MM.1S (cell line): Measurements from ENCODE around the gene CD86.

Source experiments
- DNase-seq: peaks from one replicate; pipeline ENCODE4 v3.0.0-alpha.2; 2015
- H2AFZ ChIP-seq: fragments of 300-600 bp; sonication (generic); 2 replicates; pipeline ENCODE4 v1.6.0; 2016; ENCODE audit warnings: antibody characterized with exemption, low read length
- H3F3A ChIP-seq: fragments of 300-600 bp; sonication (generic); 2 replicates; pipeline ENCODE4 v1.6.1; 2016; ENCODE audit warnings: mild to moderate bottlenecking, antibody characterized with exemption, low read length, moderate library complexity, mixed read lengths; ENCODE audit not compliant: insufficient read depth
- H3K27ac ChIP-seq: fragments of 300-600 bp; sonication (generic); 2 replicates; pipeline ENCODE4 v1.5.1; 2016; ENCODE audit warnings: mild to moderate bottlenecking, low read length
- H3K27me3 ChIP-seq: fragments of 300-600 bp; sonication (generic); replicated peaks from 2 replicates; pipeline ENCODE4 v1.6.0; 2016; ENCODE audit warnings: low read length; ENCODE audit not compliant: insufficient read depth
- H3K36me3 ChIP-seq: fragments of 300-600 bp; sonication (generic); replicated peaks from 2 replicates; pipeline ENCODE4 v1.6.1; 2016; ENCODE audit warnings: mild to moderate bottlenecking, low read length, mixed read lengths; ENCODE audit not compliant: insufficient read depth
- H3K4me1 ChIP-seq: fragments of 300-600 bp; sonication (generic); 2 replicates; pipeline ENCODE4 v1.6.1; 2016; ENCODE audit warnings: low read length, mixed read lengths
- H3K4me2 ChIP-seq: fragments of 300-600 bp; sonication (generic); 2 replicates; pipeline ENCODE4 v1.6.0; 2016; ENCODE audit warnings: low read depth, low read length
- H3K4me3 ChIP-seq: fragments of 300-600 bp; sonication (generic); 2 replicates; pipeline ENCODE4 v1.5.1; 2016; ENCODE audit warnings: low read length, mixed read lengths
- H3K79me2 ChIP-seq: fragments of 300-600 bp; sonication (generic); 2 replicates; pipeline ENCODE4 v1.6.1; 2016; ENCODE audit warnings: mixed run types, low read length, mixed read lengths
- H3K9ac ChIP-seq: fragments of 300-600 bp; sonication (generic); 2 replicates; pipeline ENCODE4 v1.6.1; 2016; ENCODE audit warnings: low read length, mixed read lengths
- H3K9me2 ChIP-seq: fragments of 300-600 bp; sonication (generic); replicated peaks from 2 replicates; pipeline ENCODE4 v1.6.1; 2016; ENCODE audit warnings: mild to moderate bottlenecking, low read length, mixed read lengths; ENCODE audit not compliant: insufficient read depth
- H3K9me3 ChIP-seq: fragments of 300-600 bp; sonication (generic); replicated peaks from 2 replicates; pipeline ENCODE4 v1.6.1; 2016; ENCODE audit warnings: mild to moderate bottlenecking, low read length, mixed read lengths; ENCODE audit not compliant: insufficient read depth
- H4K20me1 ChIP-seq: fragments of 300-600 bp; sonication (generic); 2 replicates; pipeline ENCODE4 v1.6.1; 2016; ENCODE audit warnings: mild to moderate bottlenecking, low read length, moderate library complexity, mixed read lengths; ENCODE audit not compliant: insufficient read depth
- CTCF ChIP-seq: fragments of 300-600 bp; sonication (generic); IDR thresholded peaks from 2 replicates; pipeline ENCODE4 v1.5.1; 2016; ENCODE audit warnings: antibody characterized with exemption, low read length, mixed read lengths
- EZH2 ChIP-seq: fragments of 300-600 bp; sonication (generic); optimal IDR thresholded peaks from 2 replicates; pipeline ENCODE3; 2017; ENCODE audit warnings: low read depth, mild to moderate bottlenecking, antibody characterized with exemption, low read length, mixed read lengths
- EZH2phosphoT487 ChIP-seq: fragments of 300-600 bp; sonication (generic); IDR thresholded peaks from 2 replicates; pipeline ENCODE4 v1.6.1; 2018; ENCODE audit warnings: antibody characterized with exemption, low read length

CD86 gene

GRCh38 chr3:122123850-122124249, 68.7 kb downstream of the CD86 start:
- H3K36me3 ChIP-seq: no peaks in the 10 kb centered on the region
- H3K4me3 ChIP-seq: no peak overlapping the region
- no peaks in the 10 kb centered on the region for H3K27me3 ChIP-seq
- H4K20me1 ChIP-seq: no peaks in the 10 kb centered on the region
- no peaks in the 10 kb centered on the region for H3K4me1 ChIP-seq
- H3K9me3 ChIP-seq: no peaks in the 10 kb centered on the region
- H3K9me2 ChIP-seq: no peaks in the 10 kb centered on the region
- no peak for DNase-seq
- H2AFZ ChIP-seq: no peak overlapping the region
- H3F3A ChIP-seq: no peaks in the 10 kb centered on the region
- no peak overlapping the region for H3K4me2 ChIP-seq
- H3K9ac ChIP-seq: no peak overlapping the region
- TF ChIP-seq EZH2phosphoT487: no peak
- no peak for TF ChIP-seq EZH2
- TF ChIP-seq CTCF: no peak
- no peak overlapping the region for H3K27ac ChIP-seq
- no peaks in the 10 kb centered on the region for H3K79me2 ChIP-seq

GRCh38 chr3:122132949-122133540, 77.9 kb downstream of the CD86 start:
- Histone ChIP-seq H2AFZ (no peak overlapping the region), H4K20me1 (no peaks in the 10 kb centered on the region), H3F3A (no peaks in the 10 kb centered on the region), H3K4me1 (no peaks in the 10 kb centered on the region), H3K36me3 (no peaks in the 10 kb centered on the region), H3K27ac (no peak overlapping the region), H3K9me2 (no peaks in the 10 kb centered on the region), H3K4me3 (no peak overlapping the region), H3K4me2 (no peak overlapping the region), H3K27me3 (no peaks in the 10 kb centered on the region), H3K79me2 (no peaks in the 10 kb centered on the region), H3K9ac (no peak overlapping the region), H3K9me3 (no peaks in the 10 kb centered on the region)
- TF ChIP-seq EZH2phosphoT487 (no peak), EZH2 (no peak), CTCF (no peak)
- no peak for DNase-seq

- H3K9me2 ChIP-seq: no peaks in the 10 kb centered on the region
- H3K79me2 ChIP-seq: no peaks in the 10 kb centered on the region
- no peaks in the 10 kb centered on the region for H4K20me1 ChIP-seq
- DNase-seq: no peak
- H3K9me3 ChIP-seq: no peaks in the 10 kb centered on the region
- no peak for TF ChIP-seq EZH2
- no peak for TF ChIP-seq CTCF
- no peak for TF ChIP-seq EZH2phosphoT487
- H3K4me1 ChIP-seq: no peaks in the 10 kb centered on the region
- no peak overlapping the region for H3K4me2 ChIP-seq
- H3K27ac ChIP-seq: no peak overlapping the region
- H3K27me3 ChIP-seq: no peaks in the 10 kb centered on the region
- no peaks in the 10 kb centered on the region for H3F3A ChIP-seq
- no peaks in the 10 kb centered on the region for H3K36me3 ChIP-seq
- H3K4me3 ChIP-seq: no peak overlapping the region
- H3K9ac ChIP-seq: no peak overlapping the region
- no peak overlapping the region for H2AFZ ChIP-seq
Observed at GRCh38 chr3:122146466-122146865, 91.3 kb downstream of the CD86 start.
